HEK293T (cell line): ENCODE measurements around the gene BRCA2.

Experiments used
- CTBP1 ChIP-seq: fragments of 450-650 bp; IDR thresholded peaks from 2 replicates; pipeline ENCODE4 v1.6.1; 2016; ENCODE audit warnings: borderline replicate concordance
- ELF4 ChIP-seq: fragments of 450-650 bp; IDR thresholded peaks from 2 replicates; pipeline ENCODE4 v1.6.1; 2017; ENCODE audit warnings: antibody characterized with exemption
- FOXK2 ChIP-seq: fragments of 450-650 bp; IDR thresholded peaks from 2 replicates; pipeline ENCODE4 v1.6.1; 2016; ENCODE audit warnings: mild to moderate bottlenecking
- FOXM1 ChIP-seq: fragments of 450-650 bp; IDR thresholded peaks from 2 replicates; pipeline ENCODE4 v1.6.1; 2017; ENCODE audit warnings: mild to moderate bottlenecking, borderline replicate concordance
- L3MBTL2 ChIP-seq: fragments of 450-650 bp; conservative IDR thresholded peaks from 2 replicates; pipeline ENCODE4 v1.6.1; 2016; ENCODE audit warnings: mild to moderate bottlenecking
- NFRKB ChIP-seq: fragments of 450-650 bp; IDR thresholded peaks from 2 replicates; pipeline ENCODE4 v1.6.1; 2016; ENCODE audit warnings: mild to moderate bottlenecking, moderate library complexity
- SP1 ChIP-seq: fragments of 450-650 bp; IDR thresholded peaks from 2 replicates; pipeline ENCODE4 v1.6.1; 2017
- SUZ12 ChIP-seq: fragments of 450-650 bp; IDR thresholded peaks from 2 replicates; pipeline ENCODE4 v1.6.1; 2016; ENCODE audit warnings: mild to moderate bottlenecking
- TARDBP ChIP-seq: fragments of 450-650 bp; IDR thresholded peaks from 2 replicates; pipeline ENCODE4 v1.6.1; 2016
- ZNF384 ChIP-seq: fragments of 450-650 bp; IDR thresholded peaks from 2 replicates; pipeline ENCODE4 v1.6.1; 2016

DNA sequence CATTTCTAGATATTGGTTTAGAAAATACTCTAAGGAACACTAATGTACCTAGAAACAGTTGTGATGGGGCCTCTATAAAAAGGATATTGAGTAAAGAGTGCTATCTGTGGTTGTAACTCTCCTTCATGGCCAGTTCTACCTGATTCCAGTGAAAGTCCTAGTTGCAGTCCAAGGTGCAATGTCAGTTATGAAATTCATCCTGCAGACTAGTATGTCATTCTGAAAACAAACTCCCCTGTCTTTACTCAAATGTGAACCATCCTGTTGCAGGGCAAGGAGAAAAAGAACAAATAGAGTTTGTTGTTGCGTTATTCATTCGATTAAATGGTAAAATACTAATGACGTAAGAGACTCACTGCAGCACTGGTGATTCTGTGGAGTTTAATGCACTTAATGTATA lies 130.9 kb downstream of the BRCA2 start:
- no peak for TF ChIP-seq SP1
- TF ChIP-seq SUZ12 = no peak
- TF ChIP-seq ZNF384 = no peak
- no peak for TF ChIP-seq FOXM1
- no peak for TF ChIP-seq TARDBP
- no peak for TF ChIP-seq ELF4
- no peak for TF ChIP-seq NFRKB
- TF ChIP-seq CTBP1 = no peak
- no peak for TF ChIP-seq L3MBTL2
- TF ChIP-seq FOXK2 = no peak
